Measurements from ENCODE around the gene RGS19.
"Not testable (repeated sequence)": the region's sequence is repeated elsewhere in the genome, so short reads cannot be mapped to it uniquely, and the experiment has no call there.

RGS19 gene

DNA sequence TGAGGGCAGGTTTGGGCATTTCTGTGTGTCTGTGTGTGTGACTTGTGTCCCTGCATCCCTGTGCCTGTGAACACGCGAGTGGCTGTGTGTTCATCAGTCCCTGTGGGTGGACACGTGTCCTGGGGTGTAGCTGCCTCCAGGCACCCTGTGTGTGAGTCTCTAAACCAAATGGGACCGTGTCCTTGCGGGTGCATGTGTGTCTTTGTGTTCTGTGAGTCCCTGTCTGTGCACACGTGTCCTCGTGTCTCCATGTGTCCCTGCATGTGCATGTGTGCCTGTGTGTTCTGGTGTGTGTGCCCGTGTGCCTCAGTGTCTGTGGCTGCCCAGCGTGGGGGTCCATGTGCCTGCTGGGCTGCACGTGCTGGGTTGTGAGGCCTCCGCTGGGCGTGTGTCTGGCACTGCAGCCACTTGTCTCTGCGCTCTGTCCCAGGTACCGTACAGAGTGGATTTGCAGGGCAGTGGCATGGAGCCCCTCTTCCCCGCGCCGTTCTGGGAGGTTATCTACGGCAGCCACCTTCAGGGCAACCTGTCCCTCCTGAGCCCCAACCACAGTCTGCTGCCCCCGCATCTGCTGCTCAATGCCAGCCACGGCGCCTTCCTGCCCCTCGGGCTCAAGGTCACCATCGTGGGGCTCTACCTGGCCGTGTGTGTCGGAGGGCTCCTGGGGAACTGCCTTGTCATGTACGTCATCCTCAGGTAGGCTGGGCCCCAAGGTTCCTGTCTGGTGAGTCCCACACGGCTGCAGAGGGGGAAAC, 13.1 kb upstream of the RGS19 start:
- FAIRE-seq, result no peak

DNA sequence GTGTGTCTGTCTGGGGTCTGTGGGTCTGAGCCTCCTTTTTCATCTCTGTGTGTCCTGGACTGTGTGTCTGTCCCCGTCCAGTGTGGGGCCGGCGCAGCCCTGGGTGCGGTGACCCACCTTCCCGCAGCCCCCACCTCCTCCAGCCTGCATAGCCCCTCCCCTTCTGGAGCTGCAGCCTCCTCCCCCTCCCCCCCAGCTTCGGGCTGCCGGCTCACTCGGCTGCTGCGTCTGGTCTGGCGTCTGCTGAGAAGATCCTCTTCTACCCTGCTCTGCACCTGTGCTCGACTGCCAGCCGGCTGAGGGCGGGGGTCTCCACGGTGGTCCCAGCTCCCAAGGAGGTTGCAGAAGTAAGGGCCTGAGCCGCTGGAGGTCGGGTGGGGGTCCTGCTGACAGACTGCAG, 12.5 kb upstream of the RGS19 start:
- FAIRE-seq, result no peak

DNA sequence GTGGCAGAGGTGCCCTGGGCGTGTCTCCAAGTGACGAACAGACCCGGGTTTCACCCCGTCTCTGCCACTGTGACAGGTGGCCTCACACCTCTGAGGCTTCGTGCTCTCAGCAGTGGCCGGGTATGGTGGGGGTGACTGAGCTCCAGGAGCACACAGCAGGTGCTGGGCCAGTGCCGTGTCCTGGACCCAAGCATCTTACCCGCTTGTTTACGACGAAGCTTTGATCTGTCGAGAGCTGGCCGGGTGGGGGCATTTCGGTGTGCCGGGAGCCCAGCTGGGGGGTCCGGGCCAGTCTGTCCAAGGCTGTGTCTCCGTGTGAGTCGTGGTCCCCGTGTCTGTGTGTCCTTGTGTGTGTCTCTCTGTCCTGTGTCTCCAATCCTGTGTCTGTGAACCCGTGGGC, 12.0 kb upstream of the RGS19 start:
- no peak for FAIRE-seq

DNA sequence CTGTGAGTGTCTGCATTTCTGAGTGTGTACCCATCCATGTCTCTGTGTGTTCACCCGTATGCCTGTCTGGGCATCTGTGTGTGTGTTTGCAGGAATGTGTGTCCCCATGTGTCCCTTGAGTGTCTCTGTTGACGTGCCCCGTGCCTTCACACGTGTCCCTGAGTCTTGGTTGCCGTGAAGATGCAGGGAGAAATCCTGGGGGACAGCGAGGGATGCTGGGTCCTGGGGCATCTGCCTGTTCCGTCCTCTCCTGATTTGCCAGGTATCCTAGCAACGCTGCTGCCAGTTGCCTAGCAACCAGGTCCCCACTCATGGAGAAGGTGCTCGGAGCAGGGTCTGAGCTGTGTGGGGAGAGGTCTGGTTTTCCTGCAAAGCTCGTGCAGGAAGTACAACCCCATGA, 10.8 kb upstream of the RGS19 start:
- FAIRE-seq, result no peak

DNA sequence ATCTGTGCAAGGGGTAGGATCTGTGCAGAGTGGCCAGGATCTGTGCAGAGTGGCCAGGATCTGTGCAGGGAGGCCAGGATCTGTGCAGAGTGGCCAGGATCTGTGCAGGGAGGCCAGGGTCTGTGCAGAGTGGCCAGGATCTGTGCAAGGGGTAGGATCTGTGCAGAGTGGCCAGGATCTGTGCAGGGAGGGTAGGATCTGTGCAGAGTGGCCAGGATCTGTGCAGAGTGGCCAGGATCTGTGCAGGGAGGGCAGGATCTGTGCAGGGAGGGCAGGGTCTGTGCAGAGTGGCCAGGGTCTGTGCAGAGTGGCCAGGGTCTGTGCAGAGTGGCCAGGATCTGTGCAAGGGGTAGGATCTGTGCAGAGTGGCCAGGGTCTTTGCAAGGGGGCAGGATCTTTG, 9.3 kb upstream of the RGS19 start:
- FAIRE-seq, result not testable (repeated sequence)

DNA sequence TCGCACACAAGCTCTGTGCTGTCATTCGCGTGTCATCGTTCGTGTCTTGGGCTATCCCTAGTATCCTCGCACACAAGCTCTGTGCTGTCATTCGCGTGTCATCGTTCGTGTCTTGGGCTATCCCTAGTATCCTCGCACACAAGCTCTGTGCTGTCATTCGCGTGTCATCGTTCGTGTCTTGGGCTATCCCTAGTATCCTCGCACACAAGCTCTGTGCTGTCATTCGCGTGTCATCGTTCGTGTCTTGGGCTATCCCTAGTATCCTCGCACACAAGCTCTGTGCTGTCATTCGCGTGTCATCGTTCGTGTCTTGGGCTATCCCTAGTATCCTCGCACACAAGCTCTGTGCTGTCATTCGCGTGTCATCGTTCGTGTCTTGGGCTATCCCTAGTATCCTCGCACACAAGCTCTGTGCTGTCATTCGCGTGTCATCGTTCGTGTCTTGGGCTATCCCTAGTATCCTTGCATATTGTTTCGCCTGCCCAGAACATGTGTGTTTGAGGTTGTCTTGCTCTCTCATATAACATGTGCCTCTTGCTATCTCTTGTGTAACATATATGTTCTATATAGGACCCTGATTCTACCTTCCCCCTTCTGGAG, 8.0 kb upstream of the RGS19 start:
- FAIRE-seq, result not testable (repeated sequence)

DNA sequence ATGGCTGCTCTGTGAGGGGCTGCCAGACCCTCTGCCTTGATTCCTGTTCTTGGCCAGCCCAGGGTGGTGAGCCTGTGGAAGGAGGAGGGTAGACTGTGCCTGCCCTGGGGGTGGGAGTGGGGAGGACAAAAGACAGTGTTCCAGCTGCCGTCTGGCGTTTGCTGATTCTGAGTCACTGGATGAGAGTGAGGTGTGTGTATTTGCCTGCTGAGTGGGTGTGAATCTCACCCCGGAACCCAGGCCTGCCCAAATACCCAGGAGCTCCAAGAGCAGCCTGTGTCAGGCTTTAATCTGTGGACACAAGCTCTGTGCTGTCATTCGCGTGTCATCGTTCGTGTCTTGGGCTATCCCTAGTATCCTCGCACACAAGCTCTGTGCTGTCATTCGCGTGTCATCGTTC, 7.5 kb upstream of the RGS19 start:
- FAIRE-seq, result no peak

DNA sequence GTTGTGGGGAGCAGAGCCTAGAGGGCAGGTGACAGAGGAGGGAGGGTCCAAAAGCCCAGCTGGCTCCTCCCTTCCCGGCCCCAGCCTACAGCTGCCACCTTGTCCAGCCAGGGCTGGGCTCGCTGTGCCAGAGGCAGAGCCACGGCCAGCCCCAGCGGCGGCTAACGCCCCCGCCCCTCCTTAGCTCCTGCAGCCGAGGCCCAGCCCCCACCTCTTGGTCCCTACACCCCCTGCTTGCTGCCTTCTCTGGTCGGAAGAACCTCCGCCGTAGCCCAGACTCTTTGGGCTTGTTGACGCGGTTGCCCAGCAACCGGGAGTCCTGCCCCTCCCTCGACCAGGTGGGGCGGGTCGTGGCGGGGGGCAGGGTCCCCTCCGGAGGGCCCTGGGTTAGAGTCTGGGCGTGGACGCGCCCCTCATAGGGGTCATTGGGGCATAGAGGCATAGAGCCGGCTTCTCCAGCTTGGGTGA, 5.4 kb upstream of the RGS19 start:
- no peak for FAIRE-seq

DNA sequence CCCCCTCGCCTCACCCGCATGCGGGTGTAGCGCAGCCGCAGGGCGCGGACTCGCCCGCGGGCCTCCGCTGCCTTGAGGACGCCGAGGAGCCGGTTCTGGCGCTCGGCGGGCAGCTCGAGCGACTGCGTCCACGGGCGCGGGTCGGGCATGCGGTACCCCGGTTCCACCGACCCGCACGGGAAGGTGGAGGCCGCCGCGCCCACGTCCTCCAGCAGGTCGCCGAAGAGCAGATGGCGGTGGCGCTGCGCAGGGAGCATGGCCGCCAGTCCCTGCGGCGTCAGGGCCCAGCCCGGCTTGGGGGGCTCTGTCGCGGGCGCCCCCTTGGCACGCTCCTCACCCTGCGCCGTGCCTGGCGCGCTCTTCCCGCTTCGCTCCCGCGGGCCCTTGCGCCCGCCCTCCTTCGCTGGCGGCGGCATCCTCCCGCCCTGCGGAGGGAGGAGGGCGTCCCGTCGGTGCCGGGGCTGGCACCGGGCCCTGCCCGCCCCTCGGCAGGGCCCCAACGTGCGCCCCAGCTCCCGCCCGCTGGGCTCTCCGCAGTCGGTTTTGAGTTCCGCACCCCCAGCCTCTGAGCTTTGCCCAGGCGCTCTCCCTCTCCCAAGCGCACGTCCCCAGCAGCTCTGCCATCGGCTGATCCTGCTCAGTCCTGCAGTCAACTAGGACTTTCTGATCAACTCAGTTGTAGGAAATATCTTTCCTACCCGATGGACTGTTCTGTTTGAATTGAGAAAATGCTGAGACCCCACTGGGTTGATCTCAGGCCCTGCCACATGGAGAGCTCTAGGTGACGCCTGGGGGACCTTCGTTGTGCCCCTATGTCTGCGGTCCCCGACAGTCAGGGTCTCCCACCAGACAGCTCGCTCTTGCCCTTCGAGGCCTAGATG, 4.7 kb upstream of the RGS19 start, which contains the start of gene LKAAEAR1:
LKAAEAR1 (minus strand) TSS at position 595 of the 881 bp plus-strand sequence; CDS start at position 416, 179 bp downstream.
- FAIRE-seq, result no peak

DNA sequence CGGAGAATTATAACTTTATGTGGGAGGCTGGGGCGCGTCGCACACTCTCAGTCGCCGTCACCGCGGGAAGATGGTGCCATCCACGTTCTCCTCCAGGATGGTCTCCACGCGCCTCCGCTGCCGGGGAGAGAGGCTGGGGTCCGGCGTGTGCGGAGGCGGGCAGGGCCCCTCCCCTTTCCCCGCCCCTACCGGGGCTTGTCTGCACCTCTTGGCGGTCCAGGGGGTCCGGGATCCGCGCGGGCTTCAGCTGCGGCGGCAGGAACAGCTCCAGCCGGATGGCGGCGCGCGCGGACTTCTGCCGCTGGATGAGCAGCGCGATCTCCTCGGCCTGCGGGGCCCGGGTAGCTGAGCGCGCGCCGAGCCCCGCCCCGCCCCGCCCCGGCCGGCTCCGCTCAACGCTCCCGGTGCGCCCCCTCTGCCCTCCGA, 4.1 kb upstream of the RGS19 start:
- FAIRE-seq, result no peak

DNA sequence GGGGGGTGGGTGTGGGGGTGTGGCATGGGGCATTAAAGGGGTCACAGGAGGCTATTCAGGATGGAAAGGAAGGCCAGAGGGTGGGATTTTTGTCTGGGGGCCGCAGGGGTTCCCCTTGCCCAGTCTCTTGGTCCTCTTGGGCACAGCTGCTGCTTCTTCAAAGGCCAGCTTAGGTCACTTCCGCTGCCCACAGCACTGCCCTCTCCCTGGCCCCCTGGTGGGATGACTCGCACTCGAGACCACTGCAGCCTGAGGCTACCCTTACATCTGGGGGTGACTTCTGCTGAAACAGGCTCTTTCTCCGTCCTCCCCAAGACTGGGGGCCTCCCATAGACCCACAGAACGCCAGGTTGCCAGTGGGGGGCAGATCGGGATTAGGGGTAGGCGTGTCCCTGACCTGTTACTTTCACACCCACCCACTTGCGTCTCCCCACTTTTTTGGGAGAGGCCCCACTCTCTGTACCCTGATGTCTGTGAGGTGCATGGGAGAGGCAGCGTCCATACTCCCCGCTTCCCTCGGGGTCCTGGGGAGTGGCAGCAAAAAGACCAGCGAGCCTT, 3.6 kb upstream of the RGS19 start:
- FAIRE-seq, result no peak

DNA sequence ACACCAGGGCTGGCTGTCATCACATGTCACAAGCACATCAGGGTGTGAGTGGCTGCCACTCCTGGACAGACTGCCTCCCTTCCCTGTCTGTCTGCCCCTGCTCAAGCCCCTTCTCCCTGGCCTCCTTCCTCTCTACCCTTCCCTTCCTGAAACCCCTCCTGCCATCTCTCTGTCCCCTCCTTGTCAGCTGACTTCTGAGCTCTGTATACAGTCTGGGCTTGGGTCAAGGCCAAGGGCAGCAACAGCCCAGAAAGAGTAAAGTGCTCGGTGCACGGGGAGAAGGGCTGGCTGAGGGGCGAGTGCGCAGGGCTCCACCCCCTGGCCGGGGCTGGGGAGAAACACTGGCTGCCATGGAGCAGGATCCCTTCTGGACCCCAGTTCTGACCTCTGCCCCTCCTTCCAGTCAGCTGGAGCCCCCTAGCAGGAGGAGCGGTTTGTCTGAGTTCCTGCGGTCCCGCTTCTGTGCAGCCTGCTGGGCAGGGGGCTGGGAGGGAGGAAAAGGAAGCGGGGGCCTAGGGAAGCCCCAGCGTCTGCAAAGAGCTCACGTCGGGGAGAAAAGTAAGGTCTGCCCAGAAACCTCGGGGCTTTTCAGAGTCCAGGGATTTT, 2.9 kb upstream of the RGS19 start:
- no peak for FAIRE-seq

DNA sequence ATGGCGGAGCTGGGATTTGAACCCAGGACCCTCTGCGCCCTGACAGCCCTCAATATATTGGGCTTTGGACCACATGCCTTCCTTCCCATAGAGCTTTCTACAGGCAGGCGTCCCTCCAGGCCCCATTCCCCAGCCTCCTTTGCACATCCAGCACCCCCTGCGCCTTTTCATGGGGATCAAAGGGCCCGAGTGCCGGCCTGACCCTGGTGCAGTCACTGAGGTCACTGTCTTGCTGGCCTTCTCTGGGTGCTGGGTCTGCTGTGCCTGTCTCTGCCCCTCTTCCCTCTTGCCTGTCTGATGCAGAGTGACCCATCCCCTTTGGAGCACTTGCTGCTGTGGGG, 2.3 kb upstream of the RGS19 start:
- no peak for FAIRE-seq

DNA sequence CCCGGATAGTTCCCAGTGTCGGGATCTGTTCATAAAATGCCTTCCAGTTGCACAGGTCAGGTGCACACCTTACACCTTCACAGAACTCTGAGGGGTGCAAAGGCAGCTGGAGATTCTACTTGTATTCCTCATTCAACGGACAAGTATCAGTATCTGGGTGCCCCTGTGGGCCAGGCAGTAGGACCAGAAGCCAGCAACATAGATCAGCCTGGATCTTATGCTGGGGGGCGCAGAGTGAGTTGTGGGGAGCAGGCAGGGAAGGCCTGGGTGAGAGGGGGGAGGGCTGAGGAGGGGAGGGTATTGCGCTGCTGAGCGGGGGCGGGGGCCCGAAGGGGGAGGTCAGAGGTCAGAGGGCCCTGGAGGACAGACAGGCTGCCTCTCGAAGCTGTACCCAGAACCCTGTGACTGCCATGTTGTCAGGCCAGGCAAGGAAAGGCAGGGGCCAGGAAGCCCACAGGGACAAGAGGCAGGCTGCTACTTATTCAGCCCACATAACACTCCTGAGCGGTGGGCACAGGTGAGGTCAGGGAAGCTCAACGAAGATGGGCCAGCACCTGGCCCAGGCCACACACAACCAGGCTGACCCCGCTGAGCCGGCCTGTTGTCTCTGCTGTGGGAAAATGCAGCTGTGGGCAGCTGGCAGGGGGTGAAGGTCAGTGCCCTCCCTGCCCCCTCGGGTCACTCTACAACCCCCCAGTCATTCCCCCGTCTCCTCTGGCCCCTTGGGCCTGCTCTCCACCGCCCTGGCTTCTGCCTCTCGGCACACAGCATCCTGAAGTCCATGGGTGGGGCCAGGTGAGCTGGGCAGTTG, 1.7 kb upstream of the RGS19 start:
- FAIRE-seq, result no peak

DNA sequence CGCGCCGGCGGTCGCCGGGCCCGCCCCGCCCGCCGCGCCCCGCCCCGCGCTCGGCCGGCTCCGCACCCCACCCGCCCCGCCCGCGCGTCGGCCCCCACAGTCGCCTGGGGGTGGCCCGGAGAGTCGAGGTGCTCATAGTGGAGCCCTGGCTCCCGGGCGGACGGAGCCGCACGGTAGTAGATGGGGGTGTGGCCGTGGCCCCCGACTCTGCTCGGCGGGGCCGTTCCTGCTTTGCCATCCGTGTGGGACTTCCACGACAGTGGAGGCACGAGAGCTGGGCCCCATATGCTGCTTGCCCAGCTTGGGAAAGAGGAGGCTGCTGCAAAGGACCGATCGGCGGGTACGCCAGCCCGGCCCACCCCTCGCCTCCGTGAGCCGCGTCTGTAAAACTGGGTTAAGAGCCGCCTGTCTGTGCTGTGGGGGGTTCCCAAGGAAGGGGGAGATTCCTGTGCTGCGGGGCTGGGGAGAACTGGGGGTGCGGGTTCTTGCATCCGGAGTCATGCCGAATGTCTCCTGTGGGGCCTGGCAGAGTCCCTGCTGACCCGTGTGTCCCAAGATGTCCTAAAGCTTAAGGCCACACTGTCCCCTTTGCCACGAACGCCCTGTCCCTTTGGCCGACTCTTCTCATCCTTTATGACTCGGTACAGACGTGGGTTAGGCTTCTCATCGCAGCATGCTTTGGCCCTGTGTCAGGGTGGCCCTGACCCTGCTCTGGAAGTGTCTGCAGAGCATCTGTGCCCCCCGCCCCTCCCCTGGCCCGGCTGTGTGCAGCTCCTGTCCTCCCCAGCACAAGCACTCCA, 895 bp upstream of the RGS19 start, which contains the start of gene OPRL1:
OPRL1 (plus strand) TSS at position 70 of the 800 bp plus-strand sequence. CDS start 12,639 bp downstream, outside the sequence.
- no peak for FAIRE-seq

DNA sequence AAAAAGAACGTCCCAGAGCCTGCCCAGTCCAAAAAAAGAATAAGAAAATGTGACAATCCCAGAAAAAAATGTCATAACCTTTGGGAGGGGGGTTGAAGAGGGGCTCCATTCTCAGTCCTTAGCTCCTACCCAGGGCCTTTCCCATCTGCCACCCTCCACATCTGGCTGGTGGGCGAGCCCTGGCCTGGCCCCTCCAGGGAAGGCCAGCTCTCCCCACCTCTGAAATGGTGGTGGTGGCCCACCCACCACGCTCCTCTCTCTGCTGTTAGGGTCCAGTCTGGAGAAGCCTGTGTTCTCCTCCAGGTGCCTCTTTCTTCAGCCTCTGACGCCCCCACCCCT, 415 bp downstream of the RGS19 start:
- FAIRE-seq, result no peak

DNA sequence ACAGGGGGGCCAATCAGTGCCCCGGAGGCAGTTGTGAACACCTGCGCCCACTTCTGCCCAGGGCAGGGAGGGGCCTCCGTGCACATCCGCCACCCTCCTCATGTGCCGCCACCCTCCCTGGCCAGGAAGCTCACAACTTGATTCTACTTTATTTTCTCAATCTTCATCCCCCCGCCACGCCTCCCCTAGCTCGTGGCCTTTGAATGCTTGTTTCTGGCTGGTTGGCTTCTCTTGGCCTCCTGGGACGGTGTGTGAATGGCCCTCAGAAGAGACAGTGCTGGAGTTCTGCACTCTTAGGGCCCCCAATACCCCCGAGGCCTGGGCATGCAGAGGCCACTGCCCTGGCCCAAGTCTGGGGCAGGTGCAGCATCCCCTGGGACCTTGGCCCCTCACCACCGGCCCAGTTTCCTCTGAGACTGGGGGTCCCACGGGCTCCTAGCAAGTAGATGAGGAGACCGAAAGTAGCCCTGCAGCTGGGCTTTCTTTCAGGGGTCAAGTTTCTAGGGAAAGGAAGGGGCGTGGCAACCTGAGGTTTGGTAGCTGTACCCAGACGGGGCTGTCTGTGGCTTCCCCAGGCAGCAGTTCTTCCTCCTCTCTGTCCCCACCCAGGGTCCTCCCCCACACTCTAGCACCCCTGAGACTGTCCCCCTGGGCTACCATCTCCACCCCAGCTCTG, 1.3 kb downstream of the RGS19 start:
- FAIRE-seq, result no peak

DNA sequence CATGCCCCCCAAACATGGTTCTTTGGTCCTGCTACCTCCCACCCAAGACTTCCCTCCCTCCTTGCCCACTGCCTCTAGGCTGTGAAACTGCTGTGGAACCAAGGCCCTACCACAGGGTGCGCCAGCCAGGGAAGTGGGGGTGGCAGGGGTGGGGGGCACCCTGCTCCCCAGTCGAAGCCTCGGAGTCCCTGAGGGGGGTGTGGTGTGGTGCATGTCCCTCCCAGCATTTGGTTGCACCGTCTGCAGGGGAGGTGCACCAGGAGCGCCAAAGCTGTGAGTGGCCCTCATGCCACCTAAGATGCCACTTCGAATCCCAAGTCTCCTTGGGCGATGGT, 1.8 kb downstream of the RGS19 start:
- no peak for FAIRE-seq

DNA sequence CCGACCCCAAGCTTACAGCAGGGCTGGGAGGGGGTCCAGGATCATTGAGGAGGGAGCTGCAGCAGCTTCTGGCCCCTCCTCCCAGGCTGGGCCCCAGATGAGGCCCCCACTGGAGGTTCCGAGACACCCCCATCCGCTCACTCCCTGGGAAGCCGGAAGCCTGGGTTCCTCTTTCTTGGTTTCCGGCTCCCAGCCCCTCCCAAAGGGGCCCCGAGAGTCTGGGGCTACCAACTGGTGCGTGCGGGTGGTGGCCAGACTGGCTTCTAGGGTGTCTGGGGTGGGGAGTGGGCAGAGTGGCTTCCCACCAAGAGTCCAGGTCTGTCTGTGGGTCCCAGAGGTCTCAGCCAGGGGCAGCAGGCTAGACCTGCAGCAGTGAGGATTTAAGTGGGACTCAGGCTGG, 2.2 kb downstream of the RGS19 start:
- no peak for FAIRE-seq

All from colon (tissue), 2 donors.